Skeletal muscle cell (primary cell): ENCODE data around the gene EMILIN2.
"Not testable (repeated sequence)": the region's sequence is repeated elsewhere in the genome, so short reads cannot be mapped to it uniquely, and the experiment has no call there.

Source experiments
- DNase-seq: peaks from one replicate; pipeline ENCODE4 v3.0.0-alpha.2; 2010; ENCODE audit warnings: low read depth
- H3K4me3 ChIP-seq: 2 replicates; pipeline ENCODE4 v1.5.1; 2011; ENCODE audit warnings: low read depth, mild to moderate bottlenecking, control low read depth, low read length, moderate library complexity

Gene EMILIN2

DNA sequence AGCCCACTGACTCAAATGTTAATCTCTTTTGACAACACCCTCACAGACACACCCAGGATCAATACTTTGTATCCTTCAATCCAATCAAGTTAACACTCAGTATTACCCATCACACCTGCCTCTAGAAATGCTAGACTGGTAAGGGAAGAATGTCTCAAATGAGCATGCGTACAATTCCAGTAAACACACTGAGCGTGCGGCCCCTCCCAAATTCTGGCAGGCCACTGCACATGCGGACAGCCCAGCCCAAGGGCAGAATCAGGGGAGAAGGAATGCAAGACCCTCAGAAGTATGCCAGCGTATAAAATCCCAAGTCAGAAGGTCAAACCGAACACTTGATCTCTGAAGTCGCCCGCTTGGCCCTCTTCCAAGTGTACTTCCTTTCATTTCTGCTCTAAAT lies 7.6 kb upstream of the EMILIN2 start:
- DNase-seq = no peak
- H3K4me3 ChIP-seq = no peak overlapping the region

DNA sequence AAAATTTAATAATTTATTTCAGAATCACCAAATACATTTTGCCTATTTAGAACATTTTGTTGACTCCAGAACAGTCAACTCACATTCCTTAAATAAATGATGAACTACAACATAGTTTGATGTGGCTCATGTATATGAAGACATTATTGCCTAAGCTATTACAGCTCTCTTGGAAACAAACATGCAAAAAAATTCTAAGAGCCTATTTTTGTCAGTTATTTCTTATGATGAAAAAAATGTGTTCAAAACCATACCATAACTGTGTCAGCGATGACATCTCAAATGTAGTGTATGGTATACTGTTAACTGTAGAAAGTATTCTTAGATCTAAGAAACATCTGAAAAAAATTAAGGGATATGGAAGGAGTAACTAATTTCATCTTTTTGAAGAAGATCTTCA lies 6.3 kb upstream of the EMILIN2 start:
- DNase-seq = no peak
- H3K4me3 ChIP-seq = no peak overlapping the region

- no peak for DNase-seq
- H3K4me3 ChIP-seq = no peak overlapping the region
Measured at GRCh38 chr18:2843146-2843545, 3.7 kb upstream of the EMILIN2 start.

DNA sequence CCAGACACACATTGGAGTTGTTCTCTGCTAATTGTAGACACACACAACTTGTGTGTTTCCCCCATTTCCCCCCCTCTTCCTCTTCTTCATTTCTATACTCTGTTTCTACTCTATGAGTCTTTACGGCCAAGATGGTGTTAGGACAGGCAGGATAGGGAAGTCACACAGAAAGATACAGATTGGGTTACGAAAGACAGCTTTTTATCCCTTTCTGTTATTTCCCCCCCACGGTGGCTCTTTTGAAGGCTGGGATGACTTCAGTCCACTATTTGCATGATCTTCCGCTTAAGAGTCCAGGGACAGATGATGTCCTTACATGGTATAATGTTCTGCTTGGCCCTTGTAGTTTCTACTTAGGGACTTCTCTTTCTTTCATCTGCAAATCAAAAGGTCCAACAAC lies 1.6 kb upstream of the EMILIN2 start:
- no peak for DNase-seq
- H3K4me3 ChIP-seq = no peak overlapping the region

DNA sequence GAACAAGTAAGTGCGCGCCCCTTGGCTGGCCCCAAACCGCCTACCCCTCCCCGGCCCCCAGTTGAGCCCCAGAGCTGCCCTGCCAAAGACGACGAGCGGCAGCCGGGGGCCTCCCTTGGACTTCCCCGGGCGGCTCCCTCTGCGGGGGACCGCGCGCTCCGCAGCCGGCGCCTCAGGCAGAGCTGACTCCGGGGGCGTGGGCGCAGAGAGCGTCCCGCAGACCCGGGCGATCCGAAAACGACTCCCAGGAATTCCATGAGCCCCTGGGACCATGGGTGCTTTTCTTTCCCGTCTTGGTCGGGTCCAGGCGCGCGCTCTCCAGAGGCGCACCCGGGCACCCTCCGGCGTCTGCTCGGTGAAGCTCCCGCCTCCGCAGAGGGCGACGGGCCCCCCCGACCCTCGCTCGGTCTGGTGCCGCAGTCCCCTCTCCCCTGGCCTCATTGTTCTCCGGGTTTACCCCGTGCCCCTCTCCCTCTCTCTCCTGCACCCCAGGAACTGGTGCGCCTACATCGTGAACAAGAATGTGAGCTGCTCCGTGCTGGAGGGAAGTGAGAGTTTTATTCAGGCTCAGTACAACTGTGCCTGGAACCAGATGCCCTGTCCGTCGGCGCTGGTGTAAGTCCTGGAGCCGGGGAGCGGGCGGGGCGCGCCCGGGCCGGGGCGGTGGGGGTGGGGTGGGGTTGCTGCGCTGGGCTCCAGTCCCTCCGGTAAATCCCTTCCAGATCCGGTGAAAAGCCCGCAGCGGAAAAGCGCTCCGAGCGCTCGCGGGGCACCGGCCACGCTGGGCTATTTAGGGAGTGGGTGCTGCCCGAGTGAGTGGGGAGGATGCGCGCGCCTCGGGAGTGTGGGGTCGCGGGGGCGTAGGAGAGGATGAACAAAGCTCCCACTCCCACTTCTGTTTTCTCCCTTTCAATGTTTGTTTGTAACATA lies 776 bp downstream of the EMILIN2 start:
- peak overlapping the region; percentile 62 for H3K4me3 ChIP-seq
- DNase-seq = no peak

- no peak for DNase-seq
- peak overlapping the region; percentile 62 for H3K4me3 ChIP-seq
Measured at GRCh38 chr18:2848247-2849246, 1.7 kb downstream of the EMILIN2 start.

- no peak overlapping the region for H3K4me3 ChIP-seq
- no peak for DNase-seq
Measured at GRCh38 chr18:2850816-2851215, 4.0 kb downstream of the EMILIN2 start.

DNA sequence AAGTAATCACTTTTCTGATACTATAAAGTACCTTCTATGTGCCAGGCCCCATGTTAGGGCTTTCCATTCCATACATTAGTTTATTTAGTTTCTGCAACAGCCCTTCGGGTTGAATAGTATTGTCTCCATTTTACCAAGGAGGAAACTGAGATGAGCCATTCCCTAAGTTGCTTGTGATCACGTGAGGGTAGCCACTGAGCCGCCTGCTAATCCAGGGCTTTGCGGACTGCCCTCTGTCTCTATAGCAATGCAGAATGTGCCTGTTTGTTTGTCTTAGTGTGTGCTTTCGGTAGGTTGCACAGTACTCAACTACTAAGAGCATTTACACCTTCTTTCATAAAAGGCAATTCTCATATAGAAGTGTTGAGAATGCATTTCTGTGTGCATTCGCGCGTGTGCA lies 5.0 kb downstream of the EMILIN2 start:
- DNase-seq = no peak
- no peak overlapping the region for H3K4me3 ChIP-seq

DNA sequence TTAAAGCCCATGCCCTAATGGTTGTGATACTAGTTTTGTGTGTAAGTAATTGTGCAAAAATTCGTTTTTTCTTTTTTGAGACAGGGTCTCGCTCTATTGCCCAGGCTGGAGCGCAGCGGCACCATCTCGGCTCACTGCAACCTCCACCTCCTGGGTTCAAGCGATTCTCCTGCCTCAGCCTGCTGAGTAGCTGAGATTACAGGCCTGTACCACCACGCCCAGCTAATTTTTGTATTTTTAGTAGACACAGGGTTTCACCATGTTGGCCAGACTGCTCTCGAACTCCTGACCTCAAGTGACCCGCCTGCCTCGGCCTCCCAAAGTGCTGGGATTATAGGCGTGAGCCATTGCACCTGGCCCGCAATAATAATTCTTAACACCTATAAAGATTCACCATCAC lies 5.7 kb downstream of the EMILIN2 start:
- DNase-seq, H3K4me3 ChIP-seq: not testable (repeated sequence)

- no peak overlapping the region for H3K4me3 ChIP-seq
Measured at GRCh38 chr18:2853173-2853925, 6.5 kb downstream of the EMILIN2 start.

DNA sequence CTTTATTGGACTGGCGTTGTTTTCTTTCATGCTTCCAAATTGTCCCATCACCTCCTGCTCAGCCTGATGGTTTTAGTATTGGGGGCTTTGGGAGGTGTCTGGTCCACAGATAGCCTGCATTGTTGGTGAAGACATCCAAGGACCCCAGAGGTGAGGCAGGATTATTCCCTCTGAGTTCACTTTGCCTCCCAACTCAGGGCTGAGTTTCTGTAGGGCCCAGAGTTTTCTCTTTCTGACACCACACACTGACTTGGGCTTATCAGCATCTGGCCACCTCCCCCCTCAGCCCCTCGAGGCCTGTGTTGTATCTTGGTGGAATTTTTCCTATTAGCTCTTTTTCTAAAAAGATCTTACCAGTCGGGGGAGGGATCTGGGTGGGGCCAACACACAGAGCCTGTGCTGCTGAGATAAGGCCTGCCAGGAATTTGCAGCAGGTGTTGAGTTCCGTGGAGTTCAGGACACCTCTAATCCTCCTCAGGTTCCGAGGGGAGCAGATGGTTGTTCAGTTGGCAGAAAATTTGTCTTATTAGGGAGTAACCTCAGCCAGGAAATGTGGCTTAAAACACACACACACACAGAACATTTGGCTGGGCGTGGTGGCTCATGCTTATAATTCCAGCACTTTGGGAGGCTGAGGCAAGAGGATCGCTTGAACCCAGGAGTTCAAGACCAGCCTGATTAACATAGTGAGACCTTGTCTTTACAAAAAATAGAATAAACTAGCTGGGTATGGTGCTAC lies 7.3 kb downstream of the EMILIN2 start:
- no peak overlapping the region for H3K4me3 ChIP-seq
- no peak for DNase-seq

More at GRCh38 chr18:2853173-2853925, 6.5 kb downstream of the EMILIN2 start:
- no peak for DNase-seq

DNA sequence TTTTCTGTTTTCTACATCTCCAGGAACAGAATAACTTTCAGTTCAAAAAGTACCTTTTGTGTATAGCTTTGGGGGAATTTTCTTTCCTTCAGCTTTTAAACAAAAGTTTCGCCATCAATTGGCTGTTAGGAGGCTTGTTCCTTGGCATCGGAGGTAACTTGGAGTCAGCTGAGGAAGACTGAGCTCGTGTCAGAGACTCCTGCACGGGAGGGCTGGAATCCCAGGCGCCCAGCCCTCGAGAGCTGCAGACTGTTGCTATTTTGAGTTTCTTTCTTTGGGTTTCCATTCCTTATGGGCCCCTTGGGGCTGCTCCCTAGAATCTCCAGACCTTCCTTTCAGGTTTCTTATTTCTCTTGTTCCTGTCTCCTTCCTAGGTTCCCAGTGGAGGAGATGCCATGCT lies 8.1 kb downstream of the EMILIN2 start:
- H3K4me3 ChIP-seq = no peak overlapping the region
- no peak for DNase-seq

DNA sequence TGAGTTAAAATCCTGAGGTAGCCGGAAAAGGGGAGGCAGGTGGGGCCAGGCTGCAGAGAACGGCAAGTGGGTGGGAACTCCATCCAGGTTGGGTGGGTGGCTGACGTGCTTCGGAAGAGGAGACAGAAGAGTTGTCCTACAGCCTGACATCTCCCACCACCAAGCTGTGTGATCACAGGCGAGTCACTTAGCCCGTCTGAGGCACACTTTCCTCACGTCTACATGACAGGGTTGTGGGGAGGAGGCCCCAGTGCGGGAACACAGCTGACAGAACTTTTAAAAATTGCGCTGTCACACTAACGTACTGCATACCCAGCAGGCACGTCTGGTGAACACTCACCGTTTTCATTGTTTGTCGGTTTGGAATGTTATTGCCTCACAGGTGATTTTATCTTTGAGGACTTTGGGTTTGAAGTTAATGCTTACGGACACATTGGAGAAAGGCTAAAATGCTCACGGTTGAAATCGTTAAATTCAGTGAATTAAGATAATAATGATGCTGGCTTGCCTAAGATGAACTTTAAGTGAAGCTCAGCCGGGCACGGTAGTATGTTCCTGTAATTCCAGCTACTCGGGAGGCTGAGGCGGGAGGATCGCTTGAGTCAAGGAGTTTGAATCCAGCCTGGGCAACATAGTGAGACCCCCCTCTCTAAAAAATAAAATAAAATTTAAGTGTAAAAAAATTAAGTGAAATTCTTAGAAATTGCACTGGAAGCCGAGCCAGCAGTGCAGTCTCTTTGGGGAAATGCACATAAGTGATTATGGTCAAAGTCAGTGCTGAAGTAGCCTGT lies 8.9 kb downstream of the EMILIN2 start:
- no peak overlapping the region for H3K4me3 ChIP-seq
- DNase-seq = no peak

GRCh38 chr18:2856547-2857170 lies 9.9 kb downstream of the EMILIN2 start:
- DNase-seq = no peak
- no peak overlapping the region for H3K4me3 ChIP-seq

GRCh38 chr18:2857491-2858131 lies 10.8 kb downstream of the EMILIN2 start:
- H3K4me3 ChIP-seq = no peak overlapping the region
- peak; percentile 96 for DNase-seq

DNA sequence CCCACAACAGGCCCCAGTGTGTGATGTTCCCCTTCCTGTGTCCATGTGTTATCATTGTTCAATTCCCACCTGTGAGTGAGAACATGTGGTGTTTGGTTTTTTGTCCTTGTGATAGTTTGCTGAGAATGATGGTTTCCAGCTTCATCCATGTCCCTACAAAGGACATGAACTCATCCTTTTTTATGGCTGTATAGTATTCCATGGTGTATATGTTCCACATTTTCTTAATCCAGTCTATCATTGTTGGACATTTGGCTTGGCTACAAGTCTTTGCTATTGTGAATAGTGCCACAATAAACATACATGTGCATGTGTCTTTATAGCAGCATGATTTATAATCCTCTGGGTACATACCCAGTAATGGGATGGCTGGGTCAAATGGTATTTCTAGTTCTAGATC lies 13.6 kb downstream of the EMILIN2 start:
- not testable (repeated sequence) for H3K4me3 ChIP-seq

GRCh38 chr18:2863997-2864396 lies 17.2 kb downstream of the EMILIN2 start:
- H3K4me3 ChIP-seq, DNase-seq: not testable (repeated sequence)

More for the DNA sequence above, 13.6 kb downstream of the EMILIN2 start:
- not testable (repeated sequence) for DNase-seq
